OCI-LY7 (cell line): ENCODE results near the gene GNAQ. TPM values are rescaled to one million over a fixed set of nuclear protein-coding genes. Genes with fewer than 3 reads are reported as not detected.

Source experiments
- BruUV-seq: library from RNA; stranded (reverse); fragments of 400-500 nt; replicated peaks from 2 replicates; lab custom pipeline; 2021; lab: Mats Ljungman, UMichigan
- CTCF ChIA-PET: fragments of 300-600 bp; sonication (Branson Sonifier 250); formaldehyde crosslinking; loops from one replicate; lab custom pipeline; 2022; ENCODE audit warnings: antibody characterized with exemption; ENCODE audit not compliant: unreplicated experiment; lab: Charles Lee
- POLR2A ChIA-PET: fragments of 300-600 bp; sonication (Branson Sonifier 250); formaldehyde crosslinking; loops from one replicate; lab custom pipeline; 2022; ENCODE audit warnings: antibody characterized with exemption; lab: Charles Lee
- DNase-seq: peaks from one replicate; pipeline ENCODE4 v3.0.0-alpha.2; 2015; ENCODE audit warnings: low spot score
- H2AFZ ChIP-seq: fragments of 200-600 bp; sonication (generic), shearing (Covaris generic); 2 replicates; pipeline ENCODE4 v1.6.1; 2014; ENCODE audit warnings: mild to moderate bottlenecking, antibody characterized with exemption, low read length, moderate library complexity
- H3K27ac ChIP-seq: fragments of 200-600 bp; sonication (generic); 2 replicates; pipeline ENCODE4 v1.5.1; 2014; ENCODE audit warnings: mixed run types, low read depth, mild to moderate bottlenecking, moderate library complexity, low read length, inconsistent platforms; ENCODE audit not compliant: poor library complexity, severe bottlenecking
- H3K36me3 ChIP-seq: fragments of 200-600 bp; sonication (generic); 2 replicates; pipeline ENCODE4 v1.6.1; 2014; ENCODE audit warnings: mild to moderate bottlenecking, antibody characterized with exemption, low read length, moderate library complexity, mixed read lengths; ENCODE audit not compliant: insufficient read depth
- H3K4me1 ChIP-seq: fragments of 200-600 bp; sonication (generic); 2 replicates; pipeline ENCODE4 v1.5.1; 2014; ENCODE audit warnings: mild to moderate bottlenecking, low read length; ENCODE audit not compliant: insufficient read depth, poor library complexity, severe bottlenecking
- H3K4me2 ChIP-seq: fragments of 200-600 bp; sonication (generic); 2 replicates; pipeline ENCODE4 v1.6.1; 2014; ENCODE audit warnings: mild to moderate bottlenecking, low read length
- H3K4me3 ChIP-seq: fragments of 200-600 bp; sonication (generic); 2 replicates; pipeline ENCODE4 v1.5.1; 2014; ENCODE audit warnings: mild to moderate bottlenecking, low read depth, low read length; ENCODE audit not compliant: poor library complexity, severe bottlenecking
- H3K79me2 ChIP-seq: fragments of 200-600 bp; sonication (generic); 2 replicates; pipeline ENCODE4 v1.6.1; 2016; ENCODE audit warnings: low read depth, mild to moderate bottlenecking, low read length, moderate library complexity, mixed read lengths; ENCODE audit not compliant: insufficient read depth
- H3K9me2 ChIP-seq: fragments of 200-600 bp; sonication (generic); 2 replicates; pipeline ENCODE4 v1.6.1; 2016; ENCODE audit warnings: mild to moderate bottlenecking, low read length, mixed read lengths; ENCODE audit not compliant: insufficient read depth
- H3K9me3 ChIP-seq: fragments of 200-600 bp; sonication (generic); 2 replicates; pipeline ENCODE4 v1.6.1; 2014; ENCODE audit warnings: mild to moderate bottlenecking, mixed run types, low read length, mixed read lengths
- H4K20me1 ChIP-seq: fragments of 200-600 bp; sonication (generic); 2 replicates; pipeline ENCODE4 v1.6.1; 2014; ENCODE audit warnings: mild to moderate bottlenecking, antibody characterized with exemption, low read length, moderate library complexity, mixed read lengths; ENCODE audit not compliant: insufficient read depth
- CTCF ChIP-seq: fragments of 200-600 bp; sonication (generic); conservative IDR thresholded peaks from 2 replicates; pipeline ENCODE4 v1.5.1; 2014; ENCODE audit warnings: mild to moderate bottlenecking, antibody characterized with exemption, low read length, moderate library complexity, mixed read lengths
- EZH2phosphoT487 ChIP-seq: fragments of 200-600 bp; sonication (generic); IDR thresholded peaks from 2 replicates; pipeline ENCODE4 v1.6.1; 2018; ENCODE audit warnings: low read depth, borderline replicate concordance, mild to moderate bottlenecking, mixed run types, antibody characterized with exemption, low read length, moderate library complexity, mixed read lengths
- intact Hi-C: fragments of 100-400 bp; cut with micrococcal nuclease; formaldehyde crosslinking; loops from one replicate; pipeline ENCODE4 v1.10.0; 2022; ENCODE audit not compliant: unreplicated experiment
- total RNA-seq, 2 experiments: library from RNA; depleted of rRNA in 1 of 2; stranded (reverse); fragments of >200 nt in 1 of 2; shearing (Covaris generic) in 1 of 2; gene quantifications; 2 replicates each; pipeline ENCODE4 v1.2.3, GENCODE V29; 2014 to 2022

Gene GNAQ
- total RNA-seq, 2 experiments from 2014 or later, result not detected

- Histone ChIP-seq H3K9me2 (no peaks in the 10 kb centered on the region), H2AFZ (no peak overlapping the region), H3K36me3 (no peaks in the 10 kb centered on the region), H3K79me2 (no peaks in the 10 kb centered on the region), H3K9me3 (no peaks in the 10 kb centered on the region), H3K27ac (no peak overlapping the region), H3K4me1 (no peaks in the 10 kb centered on the region), H4K20me1 (no peaks in the 10 kb centered on the region), H3K4me2 (no peak overlapping the region), H3K4me3 (no peak overlapping the region)
- DNase-seq, result no peak
- BruUV-seq, result no TSS peak
- TF ChIP-seq EZH2phosphoT487, result no peak
- no peak for TF ChIP-seq CTCF
- CTCF ChIA-PET, result no interaction called here
- intact Hi-C loops, result no loop called here
- POLR2A ChIA-PET, result interaction anchor here (0.6 to 0.7 kb wide), 2 partner anchors 39 to 432 kb away, joined by 3 to 10 read pairs; no protein-coding TSS in a partner anchor
Measured at GRCh38 chr9:77943057-77943456, 88.6 kb downstream of the GNAQ start.

- ChIA-PET CTCF (no interaction called here), POLR2A (no interaction called here)
- H2AFZ ChIP-seq, result no peak overlapping the region
- H3K4me1 ChIP-seq, result peaks cover 11% of the 10 kb centered on the region
- no peak overlapping the region for H3K27ac ChIP-seq
- no peak for DNase-seq
- no peak for TF ChIP-seq EZH2phosphoT487
- no peak for TF ChIP-seq CTCF
- no peaks in the 10 kb centered on the region for H3K36me3 ChIP-seq
- H4K20me1 ChIP-seq, result no peaks in the 10 kb centered on the region
- BruUV-seq, result no TSS peak
- no peak overlapping the region for H3K4me3 ChIP-seq
- no peak overlapping the region for H3K4me2 ChIP-seq
- H3K9me3 ChIP-seq, result no peaks in the 10 kb centered on the region
- H3K79me2 ChIP-seq, result no peaks in the 10 kb centered on the region
- no peaks in the 10 kb centered on the region for H3K9me2 ChIP-seq
- intact Hi-C loops, result no loop called here
Measured at GRCh38 chr9:77939149-77939668, 92.4 kb downstream of the GNAQ start.

GRCh38 chr9:77938163-77938562 lies 93.4 kb downstream of the GNAQ start:
- no peak overlapping the region for H3K4me2 ChIP-seq
- no peaks in the 10 kb centered on the region for H4K20me1 ChIP-seq
- POLR2A ChIA-PET, result no interaction called here
- H3K4me3 ChIP-seq, result no peak overlapping the region
- H2AFZ ChIP-seq, result no peak overlapping the region
- intact Hi-C loops, result no loop called here
- TF ChIP-seq CTCF (no peak), EZH2phosphoT487 (no peak)
- H3K9me3 ChIP-seq, result no peaks in the 10 kb centered on the region
- no peaks in the 10 kb centered on the region for H3K79me2 ChIP-seq
- CTCF ChIA-PET, result no interaction called here
- peaks cover 11% of the 10 kb centered on the region for H3K4me1 ChIP-seq
- no peaks in the 10 kb centered on the region for H3K9me2 ChIP-seq
- BruUV-seq, result no TSS peak
- no peak for DNase-seq
- H3K27ac ChIP-seq, result no peak overlapping the region
- H3K36me3 ChIP-seq, result no peaks in the 10 kb centered on the region
